Measurements from ENCODE around the gene ADH1C.

GRCh38 chr4:99329876-99330275 is 22.7 kb downstream of the ADH1C start:
- TF ChIP-seq, protein P1, sequence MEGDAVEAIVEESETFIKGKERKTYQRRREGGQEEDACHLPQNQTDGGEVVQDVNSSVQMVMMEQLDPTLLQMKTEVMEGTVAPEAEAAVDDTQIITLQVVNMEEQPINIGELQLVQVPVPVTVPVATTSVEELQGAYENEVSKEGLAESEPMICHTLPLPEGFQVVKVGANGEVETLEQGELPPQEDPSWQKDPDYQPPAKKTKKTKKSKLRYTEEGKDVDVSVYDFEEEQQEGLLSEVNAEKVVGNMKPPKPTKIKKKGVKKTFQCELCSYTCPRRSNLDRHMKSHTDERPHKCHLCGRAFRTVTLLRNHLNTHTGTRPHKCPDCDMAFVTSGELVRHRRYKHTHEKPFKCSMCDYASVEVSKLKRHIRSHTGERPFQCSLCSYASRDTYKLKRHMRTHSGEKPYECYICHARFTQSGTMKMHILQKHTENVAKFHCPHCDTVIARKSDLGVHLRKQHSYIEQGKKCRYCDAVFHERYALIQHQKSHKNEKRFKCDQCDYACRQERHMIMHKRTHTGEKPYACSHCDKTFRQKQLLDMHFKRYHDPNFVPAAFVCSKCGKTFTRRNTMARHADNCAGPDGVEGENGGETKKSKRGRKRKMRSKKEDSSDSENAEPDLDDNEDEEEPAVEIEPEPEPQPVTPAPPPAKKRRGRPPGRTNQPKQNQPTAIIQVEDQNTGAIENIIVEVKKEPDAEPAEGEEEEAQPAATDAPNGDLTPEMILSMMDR (IDR thresholded peaks at IDR 0.05): no peak
- no peak for TF ChIP-seq POLR2A (IDR thresholded peaks at IDR 0.05)
